H9 (cell line): ENCODE measurements around the gene ZMIZ1. TPM values are rescaled to one million over a fixed set of nuclear protein-coding genes. Genes with fewer than 3 reads are reported as not detected.

ENCODE experiments used
- DNase-seq: peaks from one replicate; pipeline ENCODE4 v3.0.0-alpha.2; 2017
- H2AFZ ChIP-seq: one replicate; pipeline ENCODE4 v1.6.1; 2013; ENCODE audit warnings: mild to moderate bottlenecking, low read length, control low read depth, moderate library complexity
- H2AK5ac ChIP-seq: 2 replicates; pipeline ENCODE4 v1.6.1; 2013; ENCODE audit warnings: low read length, control low read depth, mixed read lengths; ENCODE audit not compliant: insufficient read length
- H2BK120ac ChIP-seq: one replicate; pipeline ENCODE4 v1.6.1; 2013; ENCODE audit warnings: low read depth, mild to moderate bottlenecking, low read length, control low read depth, inconsistent platforms; ENCODE audit not compliant: poor library complexity, severe bottlenecking
- H2BK12ac ChIP-seq: 2 replicates; pipeline ENCODE4 v1.6.1; 2013; ENCODE audit warnings: low read length, control low read depth, mixed read lengths, low read depth; ENCODE audit not compliant: insufficient read length
- H2BK15ac ChIP-seq: 2 replicates; pipeline ENCODE4 v1.6.1; 2013; ENCODE audit warnings: low read depth, low read length, control low read depth
- H2BK20ac ChIP-seq: one replicate; pipeline ENCODE4 v1.6.1; 2013; ENCODE audit warnings: low read depth, mild to moderate bottlenecking, low read length, control low read depth, inconsistent platforms; ENCODE audit not compliant: poor library complexity, severe bottlenecking
- H2BK5ac ChIP-seq: 2 replicates; pipeline ENCODE4 v1.6.1; 2013; ENCODE audit warnings: low read length, control low read depth, mixed read lengths; ENCODE audit not compliant: insufficient read length
- H3K14ac ChIP-seq: 2 replicates; pipeline ENCODE4 v1.6.1; 2013; ENCODE audit warnings: low read length, control low read depth; ENCODE audit not compliant: insufficient read depth
- H3K18ac ChIP-seq: 2 replicates; pipeline ENCODE4 v1.6.1; 2013; ENCODE audit warnings: low read depth, mild to moderate bottlenecking, mixed read lengths, low read length, control low read depth; ENCODE audit not compliant: insufficient read length
- H3K23ac ChIP-seq: 2 replicates; pipeline ENCODE4 v1.6.1; 2013; ENCODE audit warnings: low read length, control low read depth, mixed read lengths, low read depth; ENCODE audit not compliant: insufficient read length
- H3K23me2 ChIP-seq: 2 replicates; pipeline ENCODE4 v1.6.1; 2013; ENCODE audit warnings: low read depth, mild to moderate bottlenecking, mixed read lengths, low read length, control low read depth; ENCODE audit not compliant: insufficient read length, poor library complexity, severe bottlenecking
- H3K27ac ChIP-seq: 2 replicates; pipeline ENCODE4 v1.5.1; 2013; ENCODE audit warnings: low read length, control low read depth, mixed read lengths, low read depth; ENCODE audit not compliant: insufficient read length
- H3K27me3 ChIP-seq: 2 replicates; pipeline ENCODE4 v1.6.1; 2013; ENCODE audit warnings: low read length, control low read depth, inconsistent platforms; ENCODE audit not compliant: insufficient read depth
- H3K4ac ChIP-seq: 2 replicates; pipeline ENCODE4 v1.6.1; 2013; ENCODE audit warnings: low read depth, mild to moderate bottlenecking, control low read depth, inconsistent platforms, low read length, moderate library complexity
- H3K4me1 ChIP-seq: 2 replicates; pipeline ENCODE4 v1.6.1; 2013; ENCODE audit warnings: low read length, control low read depth, inconsistent platforms; ENCODE audit not compliant: insufficient read depth
- H3K4me2 ChIP-seq: 2 replicates; pipeline ENCODE4 v1.6.1; 2013; ENCODE audit warnings: low read length, control low read depth, mixed read lengths; ENCODE audit not compliant: insufficient read length, insufficient read depth
- H3K56ac ChIP-seq: 2 replicates; pipeline ENCODE4 v1.6.1; 2013; ENCODE audit warnings: low read depth, mild to moderate bottlenecking, mixed read lengths, low read length, control low read depth; ENCODE audit not compliant: insufficient read length
- H3K79me1 ChIP-seq: 2 replicates; pipeline ENCODE4 v1.6.1; 2013; ENCODE audit warnings: low read depth, mild to moderate bottlenecking, moderate library complexity, low read length, control low read depth, inconsistent platforms; ENCODE audit not compliant: insufficient read depth, poor library complexity, severe bottlenecking
- H3K79me2 ChIP-seq: 2 replicates; pipeline ENCODE4 v1.6.1; 2013; ENCODE audit warnings: low read length, control low read depth, inconsistent platforms; ENCODE audit not compliant: insufficient read depth
- H3K9ac ChIP-seq: 2 replicates; pipeline ENCODE4 v1.6.1; 2013; ENCODE audit warnings: low read length, control low read depth, mixed read lengths; ENCODE audit not compliant: insufficient read length; ENCODE audit errors: extremely low read depth
- H3K9me3 ChIP-seq: one replicate; pipeline ENCODE4 v1.6.1; 2013; ENCODE audit warnings: low read depth, low read length, inconsistent platforms; ENCODE audit not compliant: control insufficient read depth
- H3T11ph ChIP-seq: one replicate; pipeline ENCODE4 v1.6.1; 2013; ENCODE audit warnings: mild to moderate bottlenecking, low read length, control low read depth, inconsistent platforms
- H4K20me1 ChIP-seq: one replicate; pipeline ENCODE4 v1.6.1; 2013; ENCODE audit not compliant: control insufficient read depth, insufficient read length, insufficient read depth
- H4K5ac ChIP-seq: 2 replicates; pipeline ENCODE4 v1.6.1; 2013; ENCODE audit warnings: low read depth, mild to moderate bottlenecking, mixed read lengths, low read length, control low read depth; ENCODE audit not compliant: insufficient read length
- H4K8ac ChIP-seq: replicated peaks from 2 replicates; pipeline ENCODE4 v1.6.1; 2013; ENCODE audit warnings: low read length, control low read depth, mixed read lengths, low read depth; ENCODE audit not compliant: insufficient read length
- H4K91ac ChIP-seq: 2 replicates; pipeline ENCODE4 v1.6.1; 2013; ENCODE audit warnings: low read depth, mild to moderate bottlenecking, moderate library complexity, mixed read lengths, low read length, control low read depth; ENCODE audit not compliant: insufficient read length
- H3K27ac Mint-ChIP-seq, 3 experiments: 2 replicates in 2 of 3; 3 replicates in 1 of 3; pipeline ENCODE4 v1.8.0; 2020 to 2021; ENCODE audit warnings: mixed read lengths in 3 of 3, mild to moderate bottlenecking in 1 of 3, moderate library complexity in 1 of 3
- H3K27me3 Mint-ChIP-seq: 2 replicates; pipeline ENCODE4 v1.8.0; 2021; ENCODE audit warnings: low read depth, mild to moderate bottlenecking, moderate library complexity, mixed read lengths
- H3K36me3 Mint-ChIP-seq, 3 experiments: 2 replicates in 2 of 3; 3 replicates in 1 of 3; pipeline ENCODE4 v1.8.0; 2020 to 2021; ENCODE audit warnings: low read depth in 3 of 3, mixed read lengths in 3 of 3; ENCODE audit not compliant: insufficient read depth in 1 of 3
- H3K4me1 Mint-ChIP-seq, 2 experiments: 2 replicates each; pipeline ENCODE4 v1.8.0; 2020; ENCODE audit warnings: mixed read lengths in 2 of 2
- H3K4me3 Mint-ChIP-seq, 2 experiments: 2 replicates in 1 of 2; 3 replicates in 1 of 2; pipeline ENCODE4 v1.8.0; 2020 to 2021; ENCODE audit warnings: mild to moderate bottlenecking in 2 of 2, mixed read lengths in 2 of 2, moderate library complexity in 1 of 2
- H3K9me3 Mint-ChIP-seq, 2 experiments: 2 replicates in 1 of 2; 3 replicates in 1 of 2; pipeline ENCODE4 v1.8.0; 2020; ENCODE audit warnings: mild to moderate bottlenecking in 2 of 2, mixed read lengths in 2 of 2, moderate library complexity in 1 of 2
- CTCF ChIP-seq: fragments of 200-600 bp; sonication (generic); conservative IDR thresholded peaks from 3 replicates; pipeline ENCODE4 v1.8.0; 2021; ENCODE audit warnings: antibody characterized with exemption, mild to moderate bottlenecking
- WGBS: extraction: QIAGEN DNeasy Blood & Tissue Kit; methylation state at CpG from one replicate; pipeline ENCODE4 v1.1.7; 2013; ENCODE audit warnings: missing lambda C conversion rate, low lambda C conversion rate, mixed read lengths; ENCODE audit not compliant: insufficient read length; ENCODE audit errors: extremely low coverage; 5-methylcytosine and 5-hydroxymethylcytosine counted together
- total RNA-seq: library from RNA; stranded (reverse); gene quantifications from 2 replicates; pipeline ENCODE4 v1.2.1, GENCODE V29; 2021

ZMIZ1 gene
- total RNA-seq, 1 experiment from 2014 or later, result 36.9 TPM

- H3K79me1 ChIP-seq, result no peaks in the 10 kb centered on the region
- no peak overlapping the region for H4K5ac ChIP-seq
- H4K91ac ChIP-seq, result no peak overlapping the region
- no peak overlapping the region for H4K8ac ChIP-seq
- peaks cover 6% of the 10 kb centered on the region; the same call in 1 of the 2 replicates for H3K4me1 ChIP-seq
- Mint-ChIP-seq H3K4me3 (peak overlapping the region in 1 of 2 experiments; percentile 50; a peak in 1 of 5 replicates), H3K27ac (peak overlapping the region in 2 of 3 experiments; percentile 21 to 90; a peak in 3 of 7 replicates), H3K4me1 (peaks cover 13 to 16% of the 10 kb centered on the region in 2 experiments), H3K9me3 (no peaks in the 10 kb centered on the region), H3K36me3 (peaks cover 11 to 45% (median 34%) of the 10 kb centered on the region in 3 experiments; a peak in 6 of 7 replicates), H3K27me3 (no peaks in the 10 kb centered on the region; the same call in 1 of the 2 replicates)
- no peak overlapping the region for H3K9ac ChIP-seq
- no peak overlapping the region for H3K18ac ChIP-seq
- H2BK120ac ChIP-seq, result no peak overlapping the region
- WGBS, result no CpG with 5 or more reads among the region's 22 CpGs
- no peaks in the 10 kb centered on the region for H3K79me2 ChIP-seq
- no peak overlapping the region for H3K27ac ChIP-seq
- H3T11ph ChIP-seq, result no peak overlapping the region
- H2BK15ac ChIP-seq, result no peak overlapping the region
- H3K4ac ChIP-seq, result no peak overlapping the region
- no peak for TF ChIP-seq CTCF
- no peaks in the 10 kb centered on the region for H3K27me3 ChIP-seq
- no peak overlapping the region for H3K14ac ChIP-seq
- H3K23me2 ChIP-seq, result no peaks in the 10 kb centered on the region
- H3K9me3 ChIP-seq, result no peaks in the 10 kb centered on the region
- H3K4me2 ChIP-seq, result no peak overlapping the region
- no peak overlapping the region for H2AK5ac ChIP-seq
- no peak overlapping the region for H3K56ac ChIP-seq
- no peaks in the 10 kb centered on the region for H4K20me1 ChIP-seq
- H2BK20ac ChIP-seq, result no peak overlapping the region
- no peak overlapping the region for H2AFZ ChIP-seq
- no peak overlapping the region for H2BK12ac ChIP-seq
- H3K23ac ChIP-seq, result no peak overlapping the region
- no peak overlapping the region for H2BK5ac ChIP-seq
- no peak for DNase-seq
Measured at GRCh38 chr10:79312601-79313187, 243.9 kb downstream of the ZMIZ1 start.
